Measurements from ENCODE around the gene NAT9.

- TF ChIP-seq MAX (IDR thresholded peaks at IDR 0.05), result no peak
- no peak for TF ChIP-seq EP300 (IDR thresholded peaks at IDR 0.05; ENCODE audit: borderline replicate concordance)
Observed at GRCh38 chr17:74757502-74757901, 18.6 kb downstream of the NAT9 start.
